ENCODE data around the gene NFKB1. TPM values are rescaled to one million over a fixed set of nuclear protein-coding genes. Genes with fewer than 3 reads are reported as not detected.
"Not testable (repeated sequence)": the region's sequence is repeated elsewhere in the genome, so short reads cannot be mapped to it uniquely, and the experiment has no call there.

NFKB1 gene
- polyA plus RNA-seq, 1 experiment, result 24.1 TPM

DNA sequence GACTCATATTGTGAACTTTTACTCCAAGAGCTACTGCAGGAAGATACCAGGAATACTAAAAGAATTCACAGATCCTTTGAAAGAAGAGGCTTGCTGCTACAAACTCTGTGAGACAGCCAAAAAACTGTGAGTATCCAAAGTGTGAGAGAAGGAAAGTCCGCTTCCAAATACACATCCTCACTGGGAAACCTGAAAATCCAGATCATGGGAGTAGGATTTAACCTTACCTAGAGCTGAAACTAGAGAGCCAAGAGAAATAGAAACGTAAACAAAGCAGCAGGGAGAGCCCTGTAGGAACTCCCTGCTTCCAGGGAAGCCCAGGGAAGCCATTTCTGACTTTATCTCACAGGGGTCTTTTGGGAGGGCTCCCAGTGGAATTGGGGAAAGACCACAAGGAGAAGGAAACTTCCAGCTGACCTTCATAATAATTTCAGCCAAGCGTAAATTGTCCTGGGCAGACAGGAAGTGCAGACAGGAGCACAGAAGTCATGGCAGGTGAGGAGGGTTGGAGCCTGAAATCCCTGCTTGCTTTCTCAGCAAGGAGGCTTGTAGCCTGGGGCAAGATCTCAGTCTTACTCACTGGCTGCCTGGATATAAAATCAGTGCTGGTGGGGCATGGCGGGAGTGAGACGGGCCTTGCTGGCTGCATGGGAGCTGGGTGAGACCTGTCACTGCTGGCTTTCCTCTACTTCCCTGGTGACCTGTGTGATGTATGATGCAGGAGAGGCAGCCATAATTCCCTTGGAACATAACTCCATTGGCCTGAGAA lies 26.2 kb upstream of the NFKB1 start:
- DNase-seq (ENCODE audit: low read depth, low spot score), result no peak
- peaks cover 11% of the 10 kb centered on the region for H3K9me3 ChIP-seq (ENCODE audit: control insufficient read depth, insufficient read depth, low read length)
- H3K4me3 ChIP-seq (ENCODE audit: low read depth, low read length), result no peak overlapping the region
- H3K27ac ChIP-seq (ENCODE audit: low read depth, low read length), result no peak overlapping the region
- POLR2A ChIA-PET, result no interaction called here
- TF ChIP-seq, protein P1, sequence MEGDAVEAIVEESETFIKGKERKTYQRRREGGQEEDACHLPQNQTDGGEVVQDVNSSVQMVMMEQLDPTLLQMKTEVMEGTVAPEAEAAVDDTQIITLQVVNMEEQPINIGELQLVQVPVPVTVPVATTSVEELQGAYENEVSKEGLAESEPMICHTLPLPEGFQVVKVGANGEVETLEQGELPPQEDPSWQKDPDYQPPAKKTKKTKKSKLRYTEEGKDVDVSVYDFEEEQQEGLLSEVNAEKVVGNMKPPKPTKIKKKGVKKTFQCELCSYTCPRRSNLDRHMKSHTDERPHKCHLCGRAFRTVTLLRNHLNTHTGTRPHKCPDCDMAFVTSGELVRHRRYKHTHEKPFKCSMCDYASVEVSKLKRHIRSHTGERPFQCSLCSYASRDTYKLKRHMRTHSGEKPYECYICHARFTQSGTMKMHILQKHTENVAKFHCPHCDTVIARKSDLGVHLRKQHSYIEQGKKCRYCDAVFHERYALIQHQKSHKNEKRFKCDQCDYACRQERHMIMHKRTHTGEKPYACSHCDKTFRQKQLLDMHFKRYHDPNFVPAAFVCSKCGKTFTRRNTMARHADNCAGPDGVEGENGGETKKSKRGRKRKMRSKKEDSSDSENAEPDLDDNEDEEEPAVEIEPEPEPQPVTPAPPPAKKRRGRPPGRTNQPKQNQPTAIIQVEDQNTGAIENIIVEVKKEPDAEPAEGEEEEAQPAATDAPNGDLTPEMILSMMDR (IDR thresholded peaks at IDR 0.05; ENCODE audit: low read depth, low read length), result no peak
- CTCF ChIA-PET, result interaction anchor here (0.6 kb wide), 1 partner anchor 44 kb away, joined by 7 read pairs; no protein-coding TSS in a partner anchor
- H3K27me3 ChIP-seq (ENCODE audit: control insufficient read depth, insufficient read depth, low read length), result no peaks in the 10 kb centered on the region

DNA sequence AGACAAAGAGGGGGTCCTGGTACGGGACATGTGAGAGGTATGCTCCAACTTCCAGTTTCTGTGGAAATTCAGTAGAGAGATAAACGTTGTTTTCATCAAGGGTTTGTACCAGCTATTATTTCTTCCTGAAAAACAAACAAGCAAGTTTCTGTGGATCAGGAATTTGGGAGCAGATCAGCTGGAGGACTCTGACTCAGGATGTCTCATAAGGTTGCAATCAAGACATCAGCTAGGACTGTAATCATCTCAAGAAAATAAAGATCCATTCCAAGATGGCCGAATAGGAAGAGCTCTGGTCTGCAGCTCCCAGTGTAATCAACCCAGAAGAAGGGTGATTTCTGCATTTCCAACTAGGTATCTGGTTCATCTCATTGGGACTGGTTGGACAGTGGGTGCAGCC lies 23.5 kb upstream of the NFKB1 start:
- TF ChIP-seq, protein P1 (IDR thresholded peaks at IDR 0.05; ENCODE audit: low read depth, low read length), result no peak
- ChIA-PET POLR2A (interaction anchor here (1.2 to 1.3 kb wide), 2 partner anchors 23 to 32 kb away, joined by 3 to 5 read pairs; no protein-coding TSS in a partner anchor), CTCF (interaction anchor here (0.7 kb wide), 1 partner anchor 47 kb away, joined by 8 read pairs; no protein-coding TSS in a partner anchor)
- DNase-seq (ENCODE audit: low read depth, low spot score), result peak; percentile 32
- no peaks in the 10 kb centered on the region for H3K27me3 ChIP-seq (ENCODE audit: control insufficient read depth, insufficient read depth, low read length)
- H3K4me3 ChIP-seq (ENCODE audit: low read depth, low read length), result no peak overlapping the region
- H3K9me3 ChIP-seq (ENCODE audit: control insufficient read depth, insufficient read depth, low read length), result peaks cover 11% of the 10 kb centered on the region
- H3K27ac ChIP-seq (ENCODE audit: low read depth, low read length), result no peak overlapping the region

DNA sequence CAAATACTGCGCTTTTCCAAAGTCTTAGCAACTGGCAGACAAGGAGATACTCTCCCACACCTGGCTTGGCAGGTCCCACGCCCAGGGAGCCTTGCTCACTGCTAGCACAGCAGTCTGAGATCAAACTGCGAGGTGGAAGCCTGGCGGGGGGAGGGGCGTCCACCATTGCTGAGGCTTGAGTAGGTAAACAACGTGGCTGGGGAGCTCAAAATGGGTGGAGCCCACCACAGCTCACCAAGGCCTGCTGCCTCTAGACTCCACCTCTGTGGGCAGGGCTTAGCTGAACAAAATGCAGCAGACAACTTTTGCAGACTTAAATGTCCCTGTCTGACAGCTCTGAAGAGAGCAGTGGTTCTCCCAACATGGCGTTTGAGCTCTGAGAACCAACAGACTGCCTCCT lies 23.0 kb upstream of the NFKB1 start:
- H3K9me3 ChIP-seq (ENCODE audit: control insufficient read depth, insufficient read depth, low read length), result peaks cover 15% of the 10 kb centered on the region
- no peak overlapping the region for H3K4me3 ChIP-seq (ENCODE audit: low read depth, low read length)
- POLR2A ChIA-PET, result interaction anchor here (1.2 to 1.3 kb wide), 2 partner anchors 22 to 32 kb away, joined by 3 to 5 read pairs; no protein-coding TSS in a partner anchor
- DNase-seq (ENCODE audit: low read depth, low spot score), result no peak
- CTCF ChIA-PET, result no interaction called here
- H3K27me3 ChIP-seq (ENCODE audit: control insufficient read depth, insufficient read depth, low read length), result no peaks in the 10 kb centered on the region
- TF ChIP-seq, protein P1 (IDR thresholded peaks at IDR 0.05; ENCODE audit: low read depth, low read length), result no peak
- no peak overlapping the region for H3K27ac ChIP-seq (ENCODE audit: low read depth, low read length)

DNA sequence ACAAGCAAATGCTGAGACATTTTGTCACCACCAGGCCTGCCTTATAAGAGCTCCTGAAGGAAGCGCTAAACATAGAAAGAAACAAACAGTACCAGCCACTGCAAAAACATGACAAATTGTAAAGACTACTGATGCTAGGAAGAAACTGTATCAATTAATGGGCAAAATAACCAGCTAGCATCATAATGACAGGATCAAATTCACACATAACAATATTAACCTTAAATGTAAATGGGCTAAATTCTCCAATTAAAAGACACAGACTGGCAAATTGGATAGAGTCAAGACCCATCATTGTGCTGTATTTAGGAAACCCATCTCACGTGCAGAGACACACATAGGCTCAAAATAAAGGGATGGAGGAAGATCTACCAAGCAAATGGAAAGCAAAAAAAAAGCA lies 21.3 kb upstream of the NFKB1 start:
- POLR2A ChIA-PET; H3K27me3 ChIP-seq (ENCODE audit: control insufficient read depth, insufficient read depth, low read length); CTCF ChIA-PET; DNase-seq (ENCODE audit: low read depth, low spot score); H3K27ac ChIP-seq (ENCODE audit: low read depth, low read length); H3K4me3 ChIP-seq (ENCODE audit: low read depth, low read length): not testable (repeated sequence)
- H3K9me3 ChIP-seq (ENCODE audit: control insufficient read depth, insufficient read depth, low read length), result peaks cover 17% of the 10 kb centered on the region

DNA sequence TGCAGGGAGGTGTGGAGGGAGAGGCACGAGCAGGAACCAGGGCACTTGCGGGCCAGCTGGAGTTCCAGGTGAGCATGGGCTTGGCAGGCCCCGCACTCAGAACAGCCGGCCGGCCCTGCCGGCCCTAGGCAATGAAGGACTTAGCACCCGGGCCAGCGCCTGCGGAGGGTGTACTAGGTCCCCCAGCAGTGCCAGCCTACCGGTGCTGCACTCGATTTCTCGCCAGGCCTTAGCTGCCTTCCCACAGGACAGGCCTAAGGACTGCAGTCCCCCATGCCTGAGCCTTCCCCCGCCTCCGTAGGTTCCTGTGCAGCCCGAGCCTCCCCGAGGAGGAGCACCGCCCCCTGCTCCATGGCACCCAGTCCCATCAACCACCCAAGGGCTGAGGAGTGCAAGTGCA lies 18.0 kb upstream of the NFKB1 start:
- H3K27me3 ChIP-seq (ENCODE audit: control insufficient read depth, insufficient read depth, low read length), result peaks cover 3% of the 10 kb centered on the region
- DNase-seq (ENCODE audit: low read depth, low spot score), result no peak
- no peak overlapping the region for H3K4me3 ChIP-seq (ENCODE audit: low read depth, low read length)
- ChIA-PET POLR2A (no interaction called here), CTCF (no interaction called here)
- peaks cover 9% of the 10 kb centered on the region for H3K9me3 ChIP-seq (ENCODE audit: control insufficient read depth, insufficient read depth, low read length)
- no peak overlapping the region for H3K27ac ChIP-seq (ENCODE audit: low read depth, low read length)
- TF ChIP-seq, protein P1 (IDR thresholded peaks at IDR 0.05; ENCODE audit: low read depth, low read length), result no peak

DNA sequence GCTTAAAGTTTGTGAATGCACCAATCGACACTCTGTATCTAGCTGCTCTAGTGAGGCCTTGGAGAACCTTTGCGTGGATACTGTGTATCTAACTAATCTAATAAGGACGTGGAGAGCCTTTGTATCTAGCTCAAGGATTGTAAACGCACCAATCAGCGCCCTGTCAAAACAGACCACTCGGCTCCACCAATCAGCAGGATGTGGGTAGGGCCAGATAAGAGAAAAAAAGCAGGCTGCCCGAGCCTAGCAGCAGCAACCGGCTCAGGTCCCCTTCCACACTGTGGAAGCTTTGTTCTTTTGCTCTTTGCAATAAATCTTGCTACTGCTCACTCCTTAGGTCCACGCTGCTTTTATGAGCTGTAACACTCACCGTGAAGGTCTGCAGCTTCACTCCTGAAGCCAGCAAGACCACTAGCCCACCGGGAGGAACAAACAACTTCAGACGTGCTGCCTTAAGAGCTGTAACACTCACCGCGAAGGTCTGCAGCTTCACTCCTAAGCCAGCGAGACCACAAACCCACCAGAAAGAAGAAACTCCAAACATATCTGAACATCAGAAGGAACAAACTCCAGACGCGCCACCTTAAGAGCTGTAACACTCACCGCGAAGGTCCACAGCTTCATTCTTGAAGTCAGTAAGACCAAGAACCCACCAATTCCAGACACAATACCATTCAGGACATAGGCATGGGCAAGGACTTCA lies 17.0 kb upstream of the NFKB1 start:
- DNase-seq (ENCODE audit: low read depth, low spot score); H3K4me3 ChIP-seq (ENCODE audit: low read depth, low read length); CTCF ChIA-PET; POLR2A ChIA-PET; H3K27me3 ChIP-seq (ENCODE audit: control insufficient read depth, insufficient read depth, low read length); H3K27ac ChIP-seq (ENCODE audit: low read depth, low read length); H3K9me3 ChIP-seq (ENCODE audit: control insufficient read depth, insufficient read depth, low read length): not testable (repeated sequence)

All from AG04450 (cell line).